Thyroid gland (tissue), 4 donors: ENCODE measurements around the gene LINC01488. TPM values are rescaled to one million over a fixed set of nuclear protein-coding genes. Genes with fewer than 3 reads are reported as not detected.

ENCODE experiments used
- DNase-seq, 2 donors: peaks; one replicate each; pipeline ENCODE4 v3.0.0-alpha.2; 2019
- H3K27ac ChIP-seq, 3 donors: fragments of 200-600 bp; sonication (generic); 1 replicate in 2 of 3; 2 replicates in 1 of 3; pipeline ENCODE4 v1.5.1; 2016 to 2019; ENCODE audit warnings: mild to moderate bottlenecking in 1 of 3, moderate library complexity in 1 of 3
- H3K27me3 ChIP-seq: fragments of 200-600 bp; sonication (generic); one replicate; pipeline ENCODE4 v1.5.1; 2019
- H3K36me3 ChIP-seq, 2 donors: fragments of 200-600 bp; sonication (generic); one replicate each; pipeline ENCODE4 v1.5.1; 2016 to 2019
- H3K4me1 ChIP-seq, 2 donors: fragments of 200-600 bp; sonication (generic); one replicate each; pipeline ENCODE4 v1.5.1; 2017 to 2019
- H3K4me3 ChIP-seq, 3 donors: fragments of 200-600 bp; sonication (generic); replicated peaks in 1 of 3; 1 replicate in 2 of 3; 2 replicates in 1 of 3; pipeline ENCODE4 v1.5.1; 2016; ENCODE audit warnings: mild to moderate bottlenecking in 1 of 3
- H3K9me3 ChIP-seq: fragments of 200-600 bp; sonication (generic); one replicate; pipeline ENCODE4 v1.5.1; 2017
- POLR2A ChIP-seq, 2 donors: fragments of 450-650 bp; IDR thresholded peaks; one replicate each; pipeline ENCODE4 v1.6.1; 2017; ENCODE audit warnings: antibody characterized with exemption in 2 of 2, mild to moderate bottlenecking in 2 of 2, moderate library complexity in 1 of 2
- WGBS, 2 donors: methylation state at CpG; one replicate each; pipeline ENCODE4 v1.1.5; 2017; 5-methylcytosine and 5-hydroxymethylcytosine counted together
- intact Hi-C: fragments of 100-400 bp; cut with DNase I; formaldehyde crosslinking; loops from one replicate; pipeline ENCODE4 v1.15.1; 2023
- total RNA-seq, 4 donors: library from RNA; depleted of rRNA; stranded (reverse); fragments of >200 nt; gene quantifications; one replicate each; pipeline ENCODE4 v1.2.3, GENCODE V29; 2016
- TF ChIP-seq, protein P1 (sequence below), 6 experiments: fragments of 200-600 bp in 3 of 6; fragments of 450-650 bp in 3 of 6; sonication (generic) in 3 of 6; IDR thresholded peaks; one replicate each; pipeline ENCODE4 v1.5.1; 2016 to 2019; ENCODE audit warnings: antibody characterized with exemption in 6 of 6, mild to moderate bottlenecking in 2 of 6, inconsistent platforms in 1 of 6, moderate library complexity in 1 of 6

LINC01488 gene
- total RNA-seq, 4 donors from 2014 or later = not detected

- Histone ChIP-seq H3K4me1 (no peaks in the 10 kb centered on the region), H3K27ac (no peak overlapping the region), H3K9me3 (no peaks in the 10 kb centered on the region), H3K27me3 (no peaks in the 10 kb centered on the region), H3K36me3 (no peaks in the 10 kb centered on the region), H3K4me3 (no peak overlapping the region)
- intact Hi-C loops = no loop called here
- DNase-seq = no peak
- 77 to 80% methylated on average over 4 of the region's 4 CpGs for WGBS, 2 donors
- TF ChIP-seq, protein P1, sequence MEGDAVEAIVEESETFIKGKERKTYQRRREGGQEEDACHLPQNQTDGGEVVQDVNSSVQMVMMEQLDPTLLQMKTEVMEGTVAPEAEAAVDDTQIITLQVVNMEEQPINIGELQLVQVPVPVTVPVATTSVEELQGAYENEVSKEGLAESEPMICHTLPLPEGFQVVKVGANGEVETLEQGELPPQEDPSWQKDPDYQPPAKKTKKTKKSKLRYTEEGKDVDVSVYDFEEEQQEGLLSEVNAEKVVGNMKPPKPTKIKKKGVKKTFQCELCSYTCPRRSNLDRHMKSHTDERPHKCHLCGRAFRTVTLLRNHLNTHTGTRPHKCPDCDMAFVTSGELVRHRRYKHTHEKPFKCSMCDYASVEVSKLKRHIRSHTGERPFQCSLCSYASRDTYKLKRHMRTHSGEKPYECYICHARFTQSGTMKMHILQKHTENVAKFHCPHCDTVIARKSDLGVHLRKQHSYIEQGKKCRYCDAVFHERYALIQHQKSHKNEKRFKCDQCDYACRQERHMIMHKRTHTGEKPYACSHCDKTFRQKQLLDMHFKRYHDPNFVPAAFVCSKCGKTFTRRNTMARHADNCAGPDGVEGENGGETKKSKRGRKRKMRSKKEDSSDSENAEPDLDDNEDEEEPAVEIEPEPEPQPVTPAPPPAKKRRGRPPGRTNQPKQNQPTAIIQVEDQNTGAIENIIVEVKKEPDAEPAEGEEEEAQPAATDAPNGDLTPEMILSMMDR (IDR thresholded peaks at IDR 0.05) = no peak
- TF ChIP-seq POLR2A (IDR thresholded peaks at IDR 0.05) = no peak
These were observed 40.0 kb downstream of the LINC01488 start for GRCh38 chr11:69521457-69521856.

GRCh38 chr11:69523453-69523852, 42.0 kb downstream of the LINC01488 start:
- DNase-seq = no peak
- Histone ChIP-seq H3K9me3 (no peaks in the 10 kb centered on the region), H3K27me3 (no peaks in the 10 kb centered on the region), H3K27ac (no peak overlapping the region), H3K4me1 (no peaks in the 10 kb centered on the region), H3K36me3 (no peaks in the 10 kb centered on the region), H3K4me3 (no peak overlapping the region)
- 83 to 96% methylated on average over 3 of the region's 3 CpGs for WGBS, 2 donors
- intact Hi-C loops = no loop called here
- TF ChIP-seq, protein P1 (IDR thresholded peaks at IDR 0.05) = no peak
- TF ChIP-seq POLR2A (IDR thresholded peaks at IDR 0.05) = no peak

- no peaks in the 10 kb centered on the region for H3K9me3 ChIP-seq
- H3K4me1 ChIP-seq = no peaks in the 10 kb centered on the region
- DNase-seq = no peak
- H3K27me3 ChIP-seq = no peaks in the 10 kb centered on the region
- intact Hi-C loops = no loop called here
- TF ChIP-seq, protein P1 (IDR thresholded peaks at IDR 0.05) = no peak
- TF ChIP-seq POLR2A (IDR thresholded peaks at IDR 0.05) = no peak
- no peak overlapping the region for H3K27ac ChIP-seq
- no peaks in the 10 kb centered on the region for H3K36me3 ChIP-seq
- WGBS, 2 donors = 72% methylated on average over 15 of the region's 15 CpGs
- H3K4me3 ChIP-seq = no peak overlapping the region
These were observed 42.9 kb downstream of the LINC01488 start for GRCh38 chr11:69524291-69524882.

GRCh38 chr11:69524991-69525411, 43.5 kb downstream of the LINC01488 start:
- Histone ChIP-seq H3K4me1 (no peaks in the 10 kb centered on the region), H3K4me3 (no peak overlapping the region), H3K9me3 (no peaks in the 10 kb centered on the region), H3K27me3 (no peaks in the 10 kb centered on the region), H3K36me3 (no peaks in the 10 kb centered on the region), H3K27ac (no peak overlapping the region)
- TF ChIP-seq POLR2A (IDR thresholded peaks at IDR 0.05) = no peak
- TF ChIP-seq, protein P1 (IDR thresholded peaks at IDR 0.05) = no peak
- 88 to 100% methylated on average over 6 to 8 of the region's 15 CpGs for WGBS, 2 donors
- intact Hi-C loops = no loop called here
- DNase-seq = no peak

GRCh38 chr11:69525516-69526452, 44.3 kb downstream of the LINC01488 start:
- Histone ChIP-seq H3K27ac (no peak overlapping the region), H3K4me3 (no peak overlapping the region), H3K4me1 (no peaks in the 10 kb centered on the region), H3K27me3 (no peaks in the 10 kb centered on the region), H3K9me3 (no peaks in the 10 kb centered on the region), H3K36me3 (no peaks in the 10 kb centered on the region)
- intact Hi-C loops = no loop called here
- 84 to 87% methylated on average over 18 of the region's 19 CpGs for WGBS, 2 donors
- DNase-seq = no peak
- TF ChIP-seq POLR2A (IDR thresholded peaks at IDR 0.05) = no peak
- TF ChIP-seq, protein P1 (IDR thresholded peaks at IDR 0.05) = no peak
